Measurements from ENCODE around the gene TRIML1. TPM values are rescaled to one million over a fixed set of nuclear protein-coding genes. Genes with fewer than 3 reads are reported as not detected.

The TRIML1 gene
- total and polyA plus RNA-seq, 2 of the 8 experiments (the other 6 are each of a cell fraction or from before 2014, with no cell fraction given) = not detected

GRCh38 chr4:188160406-188160805 is 21.2 kb downstream of the TRIML1 start:
- Histone ChIP-seq H2BK120ac (replicated peaks; ENCODE audit: low read depth, low read length) (no peak overlapping the region), H3K4me1 (replicated peaks in 1 of 4; ENCODE audit: control insufficient read depth in 3 of 4, insufficient read depth in 4 of 4, low read length in 3 of 4) (no peaks in the 10 kb centered on the region), H4K8ac (ENCODE audit: extremely low read depth, insufficient read depth, low read length) (no peak overlapping the region), H4K5ac (ENCODE audit: insufficient read length, low read depth, low read length) (no peak overlapping the region), H2BK20ac (ENCODE audit: low read length) (no peak overlapping the region), H4K20me1 (replicated peaks in 1 of 2; ENCODE audit: control insufficient read depth in 1 of 2, insufficient read depth in 2 of 2, low read length in 2 of 2) (no peaks in the 10 kb centered on the region), H3K79me2 (ENCODE audit: control insufficient read depth in 1 of 2, insufficient read depth in 2 of 2, low read length in 2 of 2) (no peaks in the 10 kb centered on the region), H3K4me3 (ENCODE audit: extremely low read depth in 1 of 4, insufficient read depth in 2 of 4, low read depth in 3 of 4, low read length in 4 of 4) (no peak overlapping the region), H3K27ac (ENCODE audit: low read depth, low read length) (no peak overlapping the region), H2BK15ac (ENCODE audit: low read length) (no peak overlapping the region), H3K23me2 (ENCODE audit: low read depth, low read length) (no peaks in the 10 kb centered on the region), H4K91ac (replicated peaks; ENCODE audit: insufficient read length, low read length) (no peak overlapping the region), H3K9me3 (ENCODE audit: insufficient read depth in 2 of 2, low read depth in 1 of 2, low read length in 1 of 2) (no peaks in the 10 kb centered on the region), H2AFZ (ENCODE audit: low read length) (peak overlapping the region; percentile 50), H3K79me1 (ENCODE audit: low read depth, low read length) (no peaks in the 10 kb centered on the region), H2BK12ac (ENCODE audit: low read depth, low read length) (no peak overlapping the region), H3K9ac (replicated peaks in 1 of 4; ENCODE audit: extremely low read depth in 1 of 4, low read depth in 3 of 4, low read length in 3 of 4) (no peak overlapping the region), H3K4ac (replicated peaks; ENCODE audit: insufficient read length, low read depth, low read length) (no peak overlapping the region), H2AK5ac (ENCODE audit: low read depth, low read length) (no peak overlapping the region), H3K23ac (ENCODE audit: insufficient read length) (no peak overlapping the region), H3K56ac (replicated peaks; ENCODE audit: insufficient read length, low read depth, low read length) (no peak overlapping the region), H3K18ac (ENCODE audit: extremely low read depth, low read length) (peak overlapping the region; percentile 32; the same call in 1 of the 2 replicates), H3K14ac (ENCODE audit: insufficient read length) (no peak overlapping the region), H3K36me3 (ENCODE audit: control insufficient read depth in 2 of 4, insufficient read depth in 4 of 4, low read length in 3 of 4) (no peaks in the 10 kb centered on the region), H3K4me2 (ENCODE audit: insufficient read depth in 1 of 2, low read depth in 2 of 2, low read length in 2 of 2) (no peak overlapping the region), H2BK5ac (ENCODE audit: low read depth, low read length) (no peak overlapping the region; the same call in 1 of the 2 replicates), H3K27me3 (replicated peaks in 1 of 4; ENCODE audit: control insufficient read depth in 3 of 4, extremely low read depth in 1 of 4, insufficient read depth in 3 of 4, low read length in 3 of 4) (no peaks in the 10 kb centered on the region)
- WGBS, 2 experiments (ENCODE audit: extremely low coverage in 1 of 2, insufficient coverage in 1 of 2, insufficient read length in 1 of 2, insufficient replicate concordance in 2 of 2, low coverage in 1 of 2, low lambda C conversion rate in 2 of 2, missing lambda C conversion rate in 1 of 2) = 85% methylated on average over 7 of the region's 7 CpGs; no CpG with 5 or more reads in 1 of the 2 experiments
- TF ChIP-seq CEBPB (IDR thresholded peaks at IDR 0.05; ENCODE audit: low read depth, low read length) = no peak
- ChIA-PET POLR2A (ENCODE audit: partially characterized antibody) (interaction anchor here (0.6 kb wide), 1 partner anchor 29 kb away, joined by 3 read pairs; no protein-coding TSS in a partner anchor), CTCF (ENCODE audit: partially characterized antibody) (interaction anchor here (0.6 to 0.7 kb wide), 3 partner anchors 253 to 1794 kb away, joined by 3 to 5 read pairs (median 3); no protein-coding TSS in a partner anchor)
- FAIRE-seq = no peak
- no peak for DNase-seq (ENCODE audit: low read depth in 1 of 2, low spot score in 2 of 2)

All from H1 (cell line).